GM06990 (cell line): ENCODE data around the gene PTPRN2.

ENCODE experiments used
- DNase-seq: peaks from one replicate; pipeline ENCODE4 v3.0.0-alpha.2; 2011; ENCODE audit not compliant: insufficient read length; ENCODE audit errors: extremely low read depth
- H3K27me3 ChIP-seq: replicated peaks from 2 replicates; pipeline ENCODE4 v1.6.0; 2011; ENCODE audit warnings: low read length; ENCODE audit not compliant: control insufficient read depth, insufficient read depth
- H3K36me3 ChIP-seq: 2 replicates; pipeline ENCODE4 v1.5.1; 2011; ENCODE audit warnings: low read length; ENCODE audit not compliant: control insufficient read depth, insufficient read depth
- H3K4me3 ChIP-seq: replicated peaks from 2 replicates; pipeline ENCODE4 v1.5.1; 2011; ENCODE audit warnings: low read depth, mild to moderate bottlenecking, control low read depth, low read length
- TF ChIP-seq, protein P1 (sequence below): IDR thresholded peaks from 2 replicates; pipeline ENCODE4 v1.5.1; 2011; ENCODE audit warnings: low read length, control low read depth, mild to moderate bottlenecking, inconsistent platforms; ENCODE audit not compliant: insufficient read depth, poor library complexity, severe bottlenecking

Gene PTPRN2

DNA sequence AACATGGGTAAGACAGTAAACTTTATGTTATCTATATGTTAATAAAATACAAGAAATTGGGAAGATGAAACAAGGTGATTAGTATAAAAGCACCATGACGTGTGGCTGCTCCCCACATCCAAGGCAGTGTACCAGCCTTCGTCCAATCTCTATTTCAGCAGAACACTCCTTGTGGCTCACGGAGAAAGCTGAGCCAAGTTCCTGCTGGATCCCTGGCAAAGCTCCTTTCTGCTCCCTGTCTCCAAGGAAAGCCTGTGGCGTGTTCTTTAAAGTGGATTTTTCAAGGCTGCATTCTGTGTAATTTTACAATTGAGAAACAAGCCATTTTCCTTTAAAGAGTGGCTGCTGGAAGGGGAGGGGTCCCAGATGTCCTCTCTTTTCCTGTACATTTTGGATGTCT lies 467.3 kb downstream of the PTPRN2 start:
- no peak overlapping the region for H3K4me3 ChIP-seq
- no peaks in the 10 kb centered on the region for H3K27me3 ChIP-seq
- H3K36me3 ChIP-seq = no peaks in the 10 kb centered on the region
- no peak for DNase-seq
- TF ChIP-seq, protein P1, sequence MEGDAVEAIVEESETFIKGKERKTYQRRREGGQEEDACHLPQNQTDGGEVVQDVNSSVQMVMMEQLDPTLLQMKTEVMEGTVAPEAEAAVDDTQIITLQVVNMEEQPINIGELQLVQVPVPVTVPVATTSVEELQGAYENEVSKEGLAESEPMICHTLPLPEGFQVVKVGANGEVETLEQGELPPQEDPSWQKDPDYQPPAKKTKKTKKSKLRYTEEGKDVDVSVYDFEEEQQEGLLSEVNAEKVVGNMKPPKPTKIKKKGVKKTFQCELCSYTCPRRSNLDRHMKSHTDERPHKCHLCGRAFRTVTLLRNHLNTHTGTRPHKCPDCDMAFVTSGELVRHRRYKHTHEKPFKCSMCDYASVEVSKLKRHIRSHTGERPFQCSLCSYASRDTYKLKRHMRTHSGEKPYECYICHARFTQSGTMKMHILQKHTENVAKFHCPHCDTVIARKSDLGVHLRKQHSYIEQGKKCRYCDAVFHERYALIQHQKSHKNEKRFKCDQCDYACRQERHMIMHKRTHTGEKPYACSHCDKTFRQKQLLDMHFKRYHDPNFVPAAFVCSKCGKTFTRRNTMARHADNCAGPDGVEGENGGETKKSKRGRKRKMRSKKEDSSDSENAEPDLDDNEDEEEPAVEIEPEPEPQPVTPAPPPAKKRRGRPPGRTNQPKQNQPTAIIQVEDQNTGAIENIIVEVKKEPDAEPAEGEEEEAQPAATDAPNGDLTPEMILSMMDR = no peak

DNA sequence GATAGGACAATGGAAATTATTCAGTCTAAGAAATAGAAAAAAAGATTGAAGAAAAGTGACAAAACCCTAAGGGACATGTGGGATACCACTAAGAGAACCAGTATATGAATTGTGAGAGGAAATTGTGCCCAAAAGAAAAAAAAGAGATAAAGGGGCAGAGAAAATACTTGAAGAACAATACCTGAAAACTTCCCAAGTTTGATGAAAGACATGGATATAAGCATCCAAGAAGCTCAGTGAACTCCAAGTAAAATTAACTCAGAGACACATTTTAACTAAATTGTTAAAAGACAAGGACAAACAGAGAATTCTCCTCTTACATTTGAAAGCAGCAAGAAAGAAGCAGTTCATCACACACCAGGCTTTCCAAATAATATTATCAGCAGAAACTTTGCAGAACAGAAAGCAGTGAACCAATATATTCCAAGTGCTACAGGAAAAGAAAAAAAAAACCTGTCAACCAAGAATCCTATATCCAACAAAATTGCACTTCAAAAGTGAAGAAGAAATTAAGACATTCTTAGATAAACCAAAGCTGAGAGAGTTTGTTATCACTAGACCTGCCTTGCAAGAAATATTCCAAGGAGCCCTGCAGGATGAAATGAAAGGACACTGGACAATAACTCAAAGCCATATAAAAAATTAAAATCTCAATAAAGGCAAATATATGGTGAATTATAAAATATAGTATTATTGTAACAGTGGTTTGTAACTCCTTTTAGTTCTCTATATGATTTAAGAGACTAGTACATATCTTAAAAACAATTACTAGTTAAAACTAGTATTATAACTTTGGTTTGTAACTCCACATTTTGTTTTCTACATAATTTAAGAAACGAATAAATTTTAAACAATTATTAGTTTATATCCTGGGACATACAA lies 470.0 kb downstream of the PTPRN2 start:
- no peak overlapping the region for H3K4me3 ChIP-seq
- no peaks in the 10 kb centered on the region for H3K36me3 ChIP-seq
- no peak for DNase-seq
- H3K27me3 ChIP-seq = no peaks in the 10 kb centered on the region
- TF ChIP-seq, protein P1 = no peak

DNA sequence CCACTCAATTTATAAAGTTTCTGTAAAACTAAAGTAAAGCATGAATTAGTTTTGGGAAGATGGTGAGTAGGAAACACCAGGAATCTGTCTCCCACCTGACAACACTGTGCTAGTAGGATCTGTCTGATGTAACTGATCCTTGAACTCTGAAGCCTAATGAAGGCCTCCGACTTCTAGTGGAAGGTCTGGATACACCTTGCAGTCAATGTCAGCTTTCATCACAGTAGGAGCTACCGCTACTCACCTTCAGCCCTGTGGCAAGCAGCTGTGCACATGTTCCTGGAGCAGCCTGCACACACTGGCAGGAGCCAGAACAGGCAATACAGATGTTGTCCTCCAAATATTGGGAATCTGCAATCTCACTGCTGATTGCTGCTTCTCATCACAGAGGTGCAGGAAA lies 471.4 kb downstream of the PTPRN2 start:
- no peak overlapping the region for H3K4me3 ChIP-seq
- TF ChIP-seq, protein P1 = no peak
- no peaks in the 10 kb centered on the region for H3K36me3 ChIP-seq
- no peaks in the 10 kb centered on the region for H3K27me3 ChIP-seq
- DNase-seq = no peak

DNA sequence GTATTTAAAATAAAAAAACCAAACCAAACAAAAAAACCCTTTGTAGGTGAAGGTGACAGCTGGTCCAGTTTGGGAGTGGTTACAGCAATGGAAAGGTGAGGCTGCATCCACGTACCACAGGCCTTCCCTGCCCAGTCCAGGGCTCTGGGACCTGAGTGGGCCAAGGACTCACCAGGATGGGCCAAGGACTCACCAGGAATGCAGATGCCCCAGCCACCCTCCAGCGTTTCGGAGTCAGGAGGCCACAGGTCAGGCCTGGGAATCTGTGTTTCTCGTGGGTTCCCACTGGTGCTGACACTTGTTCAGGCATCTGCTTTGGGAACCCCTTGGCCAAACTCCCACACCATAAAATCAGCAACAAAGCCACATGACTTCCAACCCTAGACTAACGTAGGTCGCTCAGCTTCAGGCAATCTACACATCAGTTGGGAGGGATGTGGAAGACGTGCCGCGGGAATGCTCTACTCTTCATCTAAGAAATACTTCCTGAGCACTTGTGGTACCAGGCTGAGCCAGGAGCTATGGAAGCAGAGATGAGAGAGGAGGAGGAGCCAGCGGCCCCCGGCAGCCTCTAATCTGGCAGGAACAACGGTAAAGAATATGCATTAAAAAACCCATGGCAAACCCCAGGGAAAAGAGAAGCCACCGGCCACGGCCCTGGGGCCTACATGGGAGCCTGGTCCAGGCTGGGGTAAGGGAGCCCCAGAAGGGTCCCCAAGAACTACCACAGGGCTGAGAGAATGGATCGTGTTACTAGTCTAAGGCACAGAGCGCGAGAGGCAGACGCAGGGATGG lies 473.4 kb downstream of the PTPRN2 start:
- TF ChIP-seq, protein P1 = no peak
- no peak for DNase-seq
- Histone ChIP-seq H3K27me3 (no peaks in the 10 kb centered on the region), H3K36me3 (no peaks in the 10 kb centered on the region), H3K4me3 (no peak overlapping the region)

DNA sequence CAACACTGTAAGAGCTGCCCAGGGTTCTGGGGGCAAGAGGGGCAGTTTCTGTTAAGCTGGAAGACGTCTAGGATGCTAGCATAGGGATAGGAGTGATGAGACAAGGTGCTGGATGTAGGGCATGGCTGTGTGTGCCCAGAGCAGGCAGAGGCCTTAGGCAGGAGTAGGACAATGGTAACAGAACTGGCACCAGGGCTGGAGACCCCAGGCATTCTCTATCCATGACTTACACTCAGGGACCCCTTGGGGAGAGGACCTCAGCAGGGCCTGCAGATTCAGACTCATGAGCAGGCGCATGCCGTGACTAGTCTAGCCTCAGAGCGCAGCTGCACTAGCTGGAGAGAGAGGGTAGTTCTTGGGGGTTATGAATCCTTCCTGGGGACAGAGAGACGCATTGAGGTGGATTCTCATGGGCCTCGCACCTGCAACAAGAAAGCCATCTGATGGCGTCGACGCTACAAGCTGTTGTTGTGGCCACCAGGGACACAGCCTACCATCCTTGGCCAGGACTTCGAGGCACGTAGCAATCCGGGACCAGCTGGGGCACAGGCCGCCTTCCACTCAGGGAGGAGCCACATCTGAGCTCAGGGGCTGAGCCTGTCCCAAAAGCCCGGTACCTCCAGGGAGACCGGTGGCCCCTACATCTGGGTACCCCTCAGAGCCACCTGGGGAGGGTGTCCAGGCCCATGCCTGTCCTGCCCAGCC lies 474.1 kb downstream of the PTPRN2 start:
- no peak overlapping the region for H3K4me3 ChIP-seq
- H3K36me3 ChIP-seq = no peaks in the 10 kb centered on the region
- TF ChIP-seq, protein P1 = no peak
- no peaks in the 10 kb centered on the region for H3K27me3 ChIP-seq
- DNase-seq = no peak
